KMS-11 (cell line): ENCODE measurements around the gene CACNB4.

Experiments
- H2AFZ ChIP-seq: fragments of 200-600 bp; sonication (generic); 2 replicates; pipeline ENCODE4 v1.6.1; 2016; ENCODE audit warnings: antibody characterized with exemption, mixed run types, low read depth
- H3K27ac ChIP-seq: fragments of 200-600 bp; sonication (generic); 2 replicates; pipeline ENCODE4 v1.6.1; 2016; ENCODE audit warnings: mild to moderate bottlenecking, mixed run types
- H3K27me3 ChIP-seq: fragments of 200-600 bp; sonication (generic); 2 replicates; pipeline ENCODE4 v1.6.1; 2017; ENCODE audit warnings: mild to moderate bottlenecking, low read depth, mixed run types, moderate library complexity; ENCODE audit not compliant: insufficient read depth
- H3K36me3 ChIP-seq: fragments of 200-600 bp; sonication (generic); 2 replicates; pipeline ENCODE4 v1.6.1; 2017; ENCODE audit warnings: mild to moderate bottlenecking, mixed run types; ENCODE audit not compliant: insufficient read depth
- H3K4me1 ChIP-seq: fragments of 200-600 bp; sonication (generic); 2 replicates; pipeline ENCODE4 v1.6.1; 2016; ENCODE audit warnings: mild to moderate bottlenecking, low read depth, mixed run types; ENCODE audit not compliant: poor library complexity, severe bottlenecking
- H3K4me2 ChIP-seq: fragments of 200-600 bp; sonication (generic); 2 replicates; pipeline ENCODE4 v1.7.0; 2016; ENCODE audit warnings: mild to moderate bottlenecking, mixed run types
- H3K4me3 ChIP-seq: fragments of 200-600 bp; sonication (generic); IDR thresholded peaks from 2 replicates; pipeline ENCODE4 v1.6.1; 2017; ENCODE audit warnings: low read depth, low read length, mixed read lengths; ENCODE audit not compliant: insufficient read depth
- H3K79me2 ChIP-seq: fragments of 200-600 bp; sonication (generic); 2 replicates; pipeline ENCODE4 v1.6.1; 2016; ENCODE audit warnings: low read depth, mixed run types; ENCODE audit not compliant: insufficient read depth
- H3K9ac ChIP-seq: fragments of 200-600 bp; sonication (generic); 2 replicates; pipeline ENCODE4 v1.6.1; 2016; ENCODE audit warnings: mild to moderate bottlenecking, mixed run types
- H4K20me1 ChIP-seq: fragments of 200-600 bp; sonication (generic); 2 replicates; pipeline ENCODE4 v1.6.1; 2016; ENCODE audit warnings: mild to moderate bottlenecking, mixed run types; ENCODE audit not compliant: insufficient read depth
- TF ChIP-seq, protein P1 (sequence below): fragments of 200-600 bp; sonication (generic); conservative IDR thresholded peaks from 2 replicates; pipeline ENCODE4 v1.6.1; 2017; ENCODE audit warnings: low read depth, mild to moderate bottlenecking, antibody characterized with exemption, low read length, moderate library complexity, mixed read lengths

CACNB4 gene

DNA sequence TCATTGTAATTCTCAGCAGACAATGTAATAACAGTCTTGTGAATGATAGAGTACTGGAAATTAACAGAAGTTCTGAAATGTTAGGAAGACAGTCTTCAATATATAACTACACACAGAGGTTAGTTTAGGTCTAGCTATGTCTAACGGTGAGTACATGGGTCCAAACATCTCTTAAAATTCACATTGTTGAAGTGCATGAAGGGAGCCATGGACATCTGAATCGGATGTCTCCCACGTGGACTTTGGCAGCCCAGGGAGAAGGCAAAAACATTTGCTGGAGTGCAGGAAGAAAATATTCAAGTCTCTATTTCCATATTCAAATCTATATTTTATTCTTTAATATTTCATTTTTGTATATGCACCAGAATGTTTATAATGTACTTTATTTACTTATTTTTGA is 34.8 kb downstream of the CACNB4 start:
- no peaks in the 10 kb centered on the region for H4K20me1 ChIP-seq
- no peaks in the 10 kb centered on the region for H3K79me2 ChIP-seq
- H3K27me3 ChIP-seq, result no peaks in the 10 kb centered on the region
- H3K36me3 ChIP-seq, result no peaks in the 10 kb centered on the region
- no peaks in the 10 kb centered on the region for H3K4me1 ChIP-seq
- H3K4me3 ChIP-seq, result no peak overlapping the region
- H2AFZ ChIP-seq, result no peak overlapping the region
- no peak overlapping the region for H3K4me2 ChIP-seq
- TF ChIP-seq, protein P1, sequence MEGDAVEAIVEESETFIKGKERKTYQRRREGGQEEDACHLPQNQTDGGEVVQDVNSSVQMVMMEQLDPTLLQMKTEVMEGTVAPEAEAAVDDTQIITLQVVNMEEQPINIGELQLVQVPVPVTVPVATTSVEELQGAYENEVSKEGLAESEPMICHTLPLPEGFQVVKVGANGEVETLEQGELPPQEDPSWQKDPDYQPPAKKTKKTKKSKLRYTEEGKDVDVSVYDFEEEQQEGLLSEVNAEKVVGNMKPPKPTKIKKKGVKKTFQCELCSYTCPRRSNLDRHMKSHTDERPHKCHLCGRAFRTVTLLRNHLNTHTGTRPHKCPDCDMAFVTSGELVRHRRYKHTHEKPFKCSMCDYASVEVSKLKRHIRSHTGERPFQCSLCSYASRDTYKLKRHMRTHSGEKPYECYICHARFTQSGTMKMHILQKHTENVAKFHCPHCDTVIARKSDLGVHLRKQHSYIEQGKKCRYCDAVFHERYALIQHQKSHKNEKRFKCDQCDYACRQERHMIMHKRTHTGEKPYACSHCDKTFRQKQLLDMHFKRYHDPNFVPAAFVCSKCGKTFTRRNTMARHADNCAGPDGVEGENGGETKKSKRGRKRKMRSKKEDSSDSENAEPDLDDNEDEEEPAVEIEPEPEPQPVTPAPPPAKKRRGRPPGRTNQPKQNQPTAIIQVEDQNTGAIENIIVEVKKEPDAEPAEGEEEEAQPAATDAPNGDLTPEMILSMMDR, result no peak
- H3K27ac ChIP-seq, result no peak overlapping the region
- H3K9ac ChIP-seq, result no peak overlapping the region

GRCh38 chr2:152063325-152063924 is 35.4 kb downstream of the CACNB4 start:
- no peaks in the 10 kb centered on the region for H4K20me1 ChIP-seq
- no peak overlapping the region for H3K27ac ChIP-seq
- no peak overlapping the region for H3K9ac ChIP-seq
- no peak overlapping the region for H2AFZ ChIP-seq
- no peaks in the 10 kb centered on the region for H3K4me1 ChIP-seq
- no peak overlapping the region for H3K4me3 ChIP-seq
- no peaks in the 10 kb centered on the region for H3K79me2 ChIP-seq
- no peaks in the 10 kb centered on the region for H3K27me3 ChIP-seq
- H3K36me3 ChIP-seq, result no peaks in the 10 kb centered on the region
- H3K4me2 ChIP-seq, result no peak overlapping the region
- TF ChIP-seq, protein P1, result no peak

- no peaks in the 10 kb centered on the region for H3K36me3 ChIP-seq
- H3K9ac ChIP-seq, result no peak overlapping the region
- no peaks in the 10 kb centered on the region for H3K4me1 ChIP-seq
- no peaks in the 10 kb centered on the region for H3K79me2 ChIP-seq
- no peak overlapping the region for H2AFZ ChIP-seq
- no peak overlapping the region for H3K4me2 ChIP-seq
- H3K27me3 ChIP-seq, result no peaks in the 10 kb centered on the region
- no peak overlapping the region for H3K4me3 ChIP-seq
- TF ChIP-seq, protein P1, result no peak
- H3K27ac ChIP-seq, result no peak overlapping the region
- H4K20me1 ChIP-seq, result no peaks in the 10 kb centered on the region
Observed at GRCh38 chr2:152062125-152063091, 36.4 kb downstream of the CACNB4 start.

DNA sequence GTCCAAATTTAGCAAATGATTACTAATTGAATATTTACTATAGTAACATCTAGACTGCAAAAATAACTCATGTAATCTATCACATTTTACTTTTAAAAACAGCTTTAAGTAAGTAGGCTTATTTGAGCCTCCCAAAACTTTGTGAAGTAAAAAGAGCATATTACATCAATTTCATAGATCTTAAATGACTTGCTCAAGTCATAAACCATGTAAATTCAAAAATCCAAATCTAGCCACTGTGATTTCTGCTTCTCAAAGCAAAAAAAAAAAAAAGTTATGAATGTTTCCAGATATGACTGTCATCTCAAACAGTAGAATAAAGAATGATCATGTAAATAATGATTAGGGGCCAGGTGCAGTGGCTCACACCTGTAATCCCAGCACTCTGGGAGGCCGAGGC is 37.5 kb downstream of the CACNB4 start:
- H3K4me1 ChIP-seq, result no peaks in the 10 kb centered on the region
- H3K4me3 ChIP-seq, result no peak overlapping the region
- H3K27me3 ChIP-seq, result no peaks in the 10 kb centered on the region
- H3K36me3 ChIP-seq, result no peaks in the 10 kb centered on the region
- H3K9ac ChIP-seq, result no peak overlapping the region
- TF ChIP-seq, protein P1, result no peak
- H4K20me1 ChIP-seq, result no peaks in the 10 kb centered on the region
- H2AFZ ChIP-seq, result no peak overlapping the region
- H3K4me2 ChIP-seq, result no peak overlapping the region
- no peaks in the 10 kb centered on the region for H3K79me2 ChIP-seq
- no peak overlapping the region for H3K27ac ChIP-seq
